Loucy (cell line): ENCODE results near the gene SMAP1.

ENCODE experiments used
- H2AFZ ChIP-seq: fragments of 200-600 bp; sonication (generic); 2 replicates; pipeline ENCODE4 v1.6.0; 2016; ENCODE audit warnings: antibody characterized with exemption, mild to moderate bottlenecking, low read length, moderate library complexity
- H3F3A ChIP-seq: fragments of 200-600 bp; 2 replicates; pipeline ENCODE4 v1.6.0; 2016; ENCODE audit warnings: antibody characterized with exemption, low read depth, mild to moderate bottlenecking
- H3K27me3 ChIP-seq: fragments of 200-600 bp; sonication (generic); 2 replicates; pipeline ENCODE4 v1.6.1; 2014; ENCODE audit warnings: low read length, mild to moderate bottlenecking; ENCODE audit not compliant: insufficient read depth, poor library complexity, severe bottlenecking
- H3K36me3 ChIP-seq: fragments of 200-600 bp; sonication (generic); 2 replicates; pipeline ENCODE4 v1.6.1; 2016; ENCODE audit warnings: low read length; ENCODE audit not compliant: insufficient read depth
- H3K4me1 ChIP-seq: fragments of 200-600 bp; sonication (generic); 2 replicates; pipeline ENCODE4 v1.5.1; 2014; ENCODE audit warnings: low read length, mild to moderate bottlenecking; ENCODE audit not compliant: insufficient read depth, poor library complexity, severe bottlenecking
- H3K4me2 ChIP-seq: fragments of 200-600 bp; sonication (generic); 2 replicates; pipeline ENCODE4 v1.6.0; 2014; ENCODE audit warnings: antibody characterized with exemption, low read length, low read depth, mild to moderate bottlenecking; ENCODE audit not compliant: poor library complexity, severe bottlenecking
- H3K4me3 ChIP-seq: fragments of 200-600 bp; sonication (generic); 2 replicates; pipeline ENCODE4 v1.5.1; 2014; ENCODE audit warnings: low read length, mild to moderate bottlenecking, mixed read lengths; ENCODE audit not compliant: poor library complexity, severe bottlenecking
- H3K79me2 ChIP-seq: fragments of 200-600 bp; sonication (generic); 2 replicates; pipeline ENCODE4 v1.6.1; 2014; ENCODE audit warnings: low read length; ENCODE audit not compliant: insufficient read depth
- H3K9ac ChIP-seq: fragments of 200-600 bp; sonication (generic); 2 replicates; pipeline ENCODE4 v1.6.0; 2014; ENCODE audit warnings: mild to moderate bottlenecking, low read depth, low read length, moderate library complexity; ENCODE audit not compliant: poor library complexity, severe bottlenecking
- H3K9me2 ChIP-seq: fragments of 200-600 bp; sonication (generic); replicated peaks from 2 replicates; pipeline ENCODE4 v1.6.1; 2016; ENCODE audit warnings: low read depth, low read length, mixed read lengths
- H3K9me3 ChIP-seq: fragments of 200-600 bp; sonication (generic); 2 replicates; pipeline ENCODE4 v1.6.1; 2014; ENCODE audit warnings: mild to moderate bottlenecking, antibody characterized with exemption, low read length, low read depth; ENCODE audit not compliant: insufficient read depth
- H4K20me1 ChIP-seq: fragments of 200-600 bp; sonication (generic); 2 replicates; pipeline ENCODE4 v1.6.0; 2014; ENCODE audit warnings: antibody characterized with exemption, low read length, mild to moderate bottlenecking; ENCODE audit not compliant: insufficient read depth, poor library complexity, severe bottlenecking
- EZH2phosphoT487 ChIP-seq: fragments of 200-600 bp; IDR thresholded peaks from 2 replicates; pipeline ENCODE4 v1.6.1; 2018; ENCODE audit warnings: antibody characterized with exemption, mild to moderate bottlenecking, moderate library complexity, borderline replicate concordance
- TF ChIP-seq, protein P1 (sequence below): fragments of 200-600 bp; sonication (generic); conservative IDR thresholded peaks from 2 replicates; pipeline ENCODE4 v1.5.1; 2014; ENCODE audit warnings: mild to moderate bottlenecking, antibody characterized with exemption, low read length

Gene SMAP1

DNA sequence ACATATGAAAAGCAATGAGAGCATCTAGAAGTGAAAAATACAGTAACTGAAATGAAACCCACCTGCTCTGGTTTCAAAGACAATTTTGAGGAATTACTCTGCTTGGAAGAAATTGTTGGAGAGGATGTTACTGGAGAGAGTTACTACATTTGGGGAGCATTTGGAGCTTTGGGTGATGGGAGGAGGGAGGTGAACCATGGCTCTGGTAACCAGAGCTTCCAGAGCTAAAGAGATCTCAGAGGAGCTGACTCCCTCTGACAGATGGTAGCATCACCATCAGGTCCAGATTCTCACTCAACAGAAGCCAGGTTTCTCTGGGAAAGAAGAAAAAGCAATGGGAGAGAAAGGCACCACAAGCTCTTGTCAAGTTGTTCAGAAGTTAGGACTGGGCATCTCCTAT lies 42.2 kb upstream of the SMAP1 start:
- Histone ChIP-seq H3K79me2 (no peaks in the 10 kb centered on the region), H3K4me1 (no peaks in the 10 kb centered on the region), H3K27me3 (no peaks in the 10 kb centered on the region), H3K36me3 (no peaks in the 10 kb centered on the region), H3K9me2 (no peaks in the 10 kb centered on the region), H3K4me3 (no peak overlapping the region), H3K9ac (no peak overlapping the region), H3F3A (no peaks in the 10 kb centered on the region), H2AFZ (no peak overlapping the region), H3K4me2 (no peak overlapping the region), H4K20me1 (no peaks in the 10 kb centered on the region), H3K9me3 (no peaks in the 10 kb centered on the region)
- TF ChIP-seq, protein P1, sequence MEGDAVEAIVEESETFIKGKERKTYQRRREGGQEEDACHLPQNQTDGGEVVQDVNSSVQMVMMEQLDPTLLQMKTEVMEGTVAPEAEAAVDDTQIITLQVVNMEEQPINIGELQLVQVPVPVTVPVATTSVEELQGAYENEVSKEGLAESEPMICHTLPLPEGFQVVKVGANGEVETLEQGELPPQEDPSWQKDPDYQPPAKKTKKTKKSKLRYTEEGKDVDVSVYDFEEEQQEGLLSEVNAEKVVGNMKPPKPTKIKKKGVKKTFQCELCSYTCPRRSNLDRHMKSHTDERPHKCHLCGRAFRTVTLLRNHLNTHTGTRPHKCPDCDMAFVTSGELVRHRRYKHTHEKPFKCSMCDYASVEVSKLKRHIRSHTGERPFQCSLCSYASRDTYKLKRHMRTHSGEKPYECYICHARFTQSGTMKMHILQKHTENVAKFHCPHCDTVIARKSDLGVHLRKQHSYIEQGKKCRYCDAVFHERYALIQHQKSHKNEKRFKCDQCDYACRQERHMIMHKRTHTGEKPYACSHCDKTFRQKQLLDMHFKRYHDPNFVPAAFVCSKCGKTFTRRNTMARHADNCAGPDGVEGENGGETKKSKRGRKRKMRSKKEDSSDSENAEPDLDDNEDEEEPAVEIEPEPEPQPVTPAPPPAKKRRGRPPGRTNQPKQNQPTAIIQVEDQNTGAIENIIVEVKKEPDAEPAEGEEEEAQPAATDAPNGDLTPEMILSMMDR: no peak
- TF ChIP-seq EZH2phosphoT487: no peak

DNA sequence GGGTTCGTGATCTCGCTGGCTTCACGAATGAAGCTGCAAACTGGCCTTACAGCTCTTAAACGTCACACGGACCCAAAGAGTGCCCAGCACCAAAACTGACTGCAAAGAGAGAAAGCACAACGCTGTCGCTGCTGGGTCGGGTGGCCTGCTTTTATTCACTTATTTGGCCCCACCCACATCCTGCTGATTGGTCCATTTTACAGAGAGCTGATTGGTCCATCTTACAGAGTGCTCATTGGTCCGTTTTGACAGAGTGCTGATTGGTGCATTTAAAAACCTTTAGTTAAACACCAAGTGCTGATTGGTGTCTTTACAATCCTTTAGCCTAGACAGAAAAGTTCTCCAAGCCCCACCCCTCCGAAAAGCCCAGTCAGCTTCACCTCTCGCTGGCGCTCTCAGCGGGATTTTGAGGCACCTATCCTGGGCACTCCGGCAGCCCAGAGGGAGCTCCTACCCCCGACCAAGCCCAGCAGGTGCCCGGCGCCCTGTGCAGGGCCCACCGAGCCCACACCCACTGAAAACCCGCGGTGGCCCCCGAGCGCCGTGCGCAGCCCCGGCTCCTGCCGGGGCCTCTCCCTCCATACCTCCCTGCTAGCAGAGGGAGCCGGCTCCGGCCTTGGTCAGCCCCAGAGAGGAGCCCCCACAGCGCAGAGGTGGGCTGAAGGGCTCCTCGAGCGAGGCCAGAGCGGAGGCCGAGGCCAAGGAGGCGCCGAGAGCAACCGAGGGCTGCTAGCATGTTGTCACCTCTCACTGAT lies 40.0 kb upstream of the SMAP1 start:
- H3K79me2 ChIP-seq: no peaks in the 10 kb centered on the region
- no peaks in the 10 kb centered on the region for H4K20me1 ChIP-seq
- no peak overlapping the region for H3K4me2 ChIP-seq
- no peaks in the 10 kb centered on the region for H3K9me3 ChIP-seq
- H3K9ac ChIP-seq: no peak overlapping the region
- no peak overlapping the region for H3K4me3 ChIP-seq
- H3K4me1 ChIP-seq: no peaks in the 10 kb centered on the region
- H3F3A ChIP-seq: no peaks in the 10 kb centered on the region
- TF ChIP-seq, protein P1: no peak
- TF ChIP-seq EZH2phosphoT487: no peak
- H2AFZ ChIP-seq: no peak overlapping the region
- no peaks in the 10 kb centered on the region for H3K27me3 ChIP-seq
- no peaks in the 10 kb centered on the region for H3K9me2 ChIP-seq
- no peaks in the 10 kb centered on the region for H3K36me3 ChIP-seq

DNA sequence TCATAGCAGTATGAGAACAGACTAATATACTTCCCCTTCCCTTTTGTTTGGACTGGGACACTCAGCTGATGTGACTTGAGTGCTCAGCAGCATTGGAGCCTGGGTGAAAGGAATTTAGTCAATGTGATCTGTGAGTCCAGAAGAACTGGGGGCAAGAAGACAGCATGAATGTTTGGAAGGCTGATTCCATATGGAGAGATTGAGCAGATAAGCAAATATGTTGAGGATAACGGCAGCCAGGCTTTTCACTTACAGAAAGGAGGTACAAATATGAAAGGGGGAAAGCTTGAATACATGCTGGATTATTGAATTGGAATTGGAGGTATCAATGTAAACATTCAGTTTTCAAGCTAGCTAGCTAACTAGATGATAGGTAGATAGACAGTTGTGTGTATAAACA lies 37.8 kb upstream of the SMAP1 start:
- TF ChIP-seq EZH2phosphoT487: no peak
- TF ChIP-seq, protein P1: no peak
- H3K4me2 ChIP-seq: no peak overlapping the region
- no peak overlapping the region for H3K4me3 ChIP-seq
- no peaks in the 10 kb centered on the region for H3K9me2 ChIP-seq
- no peaks in the 10 kb centered on the region for H3K36me3 ChIP-seq
- no peaks in the 10 kb centered on the region for H3K4me1 ChIP-seq
- no peaks in the 10 kb centered on the region for H3K9me3 ChIP-seq
- H3K27me3 ChIP-seq: no peaks in the 10 kb centered on the region
- no peaks in the 10 kb centered on the region for H3F3A ChIP-seq
- H2AFZ ChIP-seq: no peak overlapping the region
- no peaks in the 10 kb centered on the region for H4K20me1 ChIP-seq
- no peaks in the 10 kb centered on the region for H3K79me2 ChIP-seq
- no peak overlapping the region for H3K9ac ChIP-seq
